DOHH2 (cell line): Measurements from ENCODE around the gene SNRPA1.
A peak's percentile ranks its signal among the peaks of the same experiment; 100 is the strongest.

ENCODE experiments used
- H3F3A ChIP-seq: fragments of 200-600 bp; sonication (generic), shearing (Covaris generic); 2 replicates; pipeline ENCODE4 v1.6.0; 2016; ENCODE audit warnings: antibody characterized with exemption, mild to moderate bottlenecking; ENCODE audit not compliant: control insufficient read depth, insufficient read depth
- H3K27ac ChIP-seq: fragments of 200-600 bp; sonication (generic); 2 replicates; pipeline ENCODE4 v1.5.1; 2014; ENCODE audit warnings: low read depth, mild to moderate bottlenecking, low read length, moderate library complexity
- H3K27me3 ChIP-seq: fragments of 200-600 bp; sonication (generic); 2 replicates; pipeline ENCODE4 v1.6.1; 2014; ENCODE audit warnings: mild to moderate bottlenecking, low read length, mixed read lengths; ENCODE audit not compliant: control insufficient read depth
- H3K36me3 ChIP-seq: fragments of 200-600 bp; sonication (generic); 2 replicates; pipeline ENCODE4 v1.6.1; 2014; ENCODE audit warnings: mild to moderate bottlenecking, low read length, moderate library complexity, mixed read lengths; ENCODE audit not compliant: control insufficient read depth
- H3K4me1 ChIP-seq: fragments of 200-600 bp; sonication (generic); 2 replicates; pipeline ENCODE4 v1.6.1; 2014; ENCODE audit warnings: mild to moderate bottlenecking, low read length, mixed read lengths; ENCODE audit not compliant: control insufficient read depth
- H3K4me2 ChIP-seq: fragments of 200-600 bp; sonication (generic); 2 replicates; pipeline ENCODE4 v1.6.0; 2014; ENCODE audit warnings: mild to moderate bottlenecking, low read length, moderate library complexity
- H3K4me3 ChIP-seq: fragments of 200-600 bp; sonication (generic); 2 replicates; pipeline ENCODE4 v1.5.1; 2014; ENCODE audit warnings: mild to moderate bottlenecking, low read length, mixed read lengths
- H3K79me2 ChIP-seq: fragments of 200-600 bp; sonication (generic); 2 replicates; pipeline ENCODE4 v1.6.1; 2014; ENCODE audit warnings: mild to moderate bottlenecking, low read length, mixed read lengths; ENCODE audit not compliant: control insufficient read depth
- H3K9me2 ChIP-seq: fragments of 200-600 bp; sonication (generic); replicated peaks from 2 replicates; pipeline ENCODE4 v1.6.1; 2014; ENCODE audit warnings: mild to moderate bottlenecking, low read length, mixed read lengths; ENCODE audit not compliant: control insufficient read depth
- H3K9me3 ChIP-seq: fragments of 200-600 bp; sonication (generic); 2 replicates; pipeline ENCODE4 v1.6.1; 2014; ENCODE audit warnings: antibody characterized with exemption, low read length, mixed read lengths; ENCODE audit not compliant: control insufficient read depth, insufficient read depth
- H4K20me1 ChIP-seq: fragments of 200-600 bp; sonication (generic); 2 replicates; pipeline ENCODE4 v1.6.0; 2014; ENCODE audit warnings: low read depth, mild to moderate bottlenecking, antibody characterized with exemption, low read length, moderate library complexity; ENCODE audit not compliant: control insufficient read depth, insufficient read depth
- CTCF ChIP-seq: fragments of 200-600 bp; sonication (generic); IDR thresholded peaks from one replicate; pipeline ENCODE4 v1.5.1; 2014; ENCODE audit warnings: antibody characterized with exemption, mild to moderate bottlenecking, low read depth, low read length; ENCODE audit not compliant: poor library complexity, severe bottlenecking
- EZH2phosphoT487 ChIP-seq: fragments of 200-600 bp; sonication (generic); IDR thresholded peaks from 2 replicates; pipeline ENCODE4 v1.6.1; 2017; ENCODE audit warnings: borderline replicate concordance, mild to moderate bottlenecking, antibody characterized with exemption, low read length, moderate library complexity, mixed read lengths

Gene SNRPA1

GRCh38 chr15:101254157-101255050, 40.6 kb downstream of the SNRPA1 start:
- H3K36me3 ChIP-seq: no peaks in the 10 kb centered on the region
- no peak overlapping the region for H3K27ac ChIP-seq
- no peak overlapping the region for H3K4me2 ChIP-seq

GRCh38 chr15:101252836-101253235, 42.2 kb downstream of the SNRPA1 start:
- peaks cover 28% of the 10 kb centered on the region for H3K79me2 ChIP-seq
- peaks cover 12% of the 10 kb centered on the region; the same call in 1 of the 2 replicates for H3K27me3 ChIP-seq
- no peak overlapping the region for H3K27ac ChIP-seq
- H3K9me2 ChIP-seq: no peaks in the 10 kb centered on the region
- no peaks in the 10 kb centered on the region; the same call in 1 of the 2 replicates for H3F3A ChIP-seq
- peak overlapping the region; percentile 89 for H3K4me2 ChIP-seq
- peaks cover 26% of the 10 kb centered on the region for H3K4me1 ChIP-seq
- H3K4me3 ChIP-seq: peak overlapping the region; percentile 85
- no peak for TF ChIP-seq EZH2phosphoT487
- TF ChIP-seq CTCF: no peak
- no peaks in the 10 kb centered on the region for H3K9me3 ChIP-seq
- peaks cover 9% of the 10 kb centered on the region; the same call in 1 of the 2 replicates for H4K20me1 ChIP-seq
- H3K36me3 ChIP-seq: 0 out of 2 replicates have a peak, but pooled peaks cover 3% of the 10 kb centered on the region

More at GRCh38 chr15:101254157-101255050, 40.6 kb downstream of the SNRPA1 start:
- Histone ChIP-seq H3K4me3 (no peak overlapping the region), H4K20me1 (peaks cover 9% of the 10 kb centered on the region; the same call in 1 of the 2 replicates), H3K9me2 (no peaks in the 10 kb centered on the region), H3F3A (no peaks in the 10 kb centered on the region), H3K9me3 (no peaks in the 10 kb centered on the region), H3K27me3 (peaks cover 15% of the 10 kb centered on the region; the same call in 1 of the 2 replicates), H3K79me2 (peaks cover 16% of the 10 kb centered on the region), H3K4me1 (peaks cover 20% of the 10 kb centered on the region)
- no peak for TF ChIP-seq EZH2phosphoT487

DNA sequence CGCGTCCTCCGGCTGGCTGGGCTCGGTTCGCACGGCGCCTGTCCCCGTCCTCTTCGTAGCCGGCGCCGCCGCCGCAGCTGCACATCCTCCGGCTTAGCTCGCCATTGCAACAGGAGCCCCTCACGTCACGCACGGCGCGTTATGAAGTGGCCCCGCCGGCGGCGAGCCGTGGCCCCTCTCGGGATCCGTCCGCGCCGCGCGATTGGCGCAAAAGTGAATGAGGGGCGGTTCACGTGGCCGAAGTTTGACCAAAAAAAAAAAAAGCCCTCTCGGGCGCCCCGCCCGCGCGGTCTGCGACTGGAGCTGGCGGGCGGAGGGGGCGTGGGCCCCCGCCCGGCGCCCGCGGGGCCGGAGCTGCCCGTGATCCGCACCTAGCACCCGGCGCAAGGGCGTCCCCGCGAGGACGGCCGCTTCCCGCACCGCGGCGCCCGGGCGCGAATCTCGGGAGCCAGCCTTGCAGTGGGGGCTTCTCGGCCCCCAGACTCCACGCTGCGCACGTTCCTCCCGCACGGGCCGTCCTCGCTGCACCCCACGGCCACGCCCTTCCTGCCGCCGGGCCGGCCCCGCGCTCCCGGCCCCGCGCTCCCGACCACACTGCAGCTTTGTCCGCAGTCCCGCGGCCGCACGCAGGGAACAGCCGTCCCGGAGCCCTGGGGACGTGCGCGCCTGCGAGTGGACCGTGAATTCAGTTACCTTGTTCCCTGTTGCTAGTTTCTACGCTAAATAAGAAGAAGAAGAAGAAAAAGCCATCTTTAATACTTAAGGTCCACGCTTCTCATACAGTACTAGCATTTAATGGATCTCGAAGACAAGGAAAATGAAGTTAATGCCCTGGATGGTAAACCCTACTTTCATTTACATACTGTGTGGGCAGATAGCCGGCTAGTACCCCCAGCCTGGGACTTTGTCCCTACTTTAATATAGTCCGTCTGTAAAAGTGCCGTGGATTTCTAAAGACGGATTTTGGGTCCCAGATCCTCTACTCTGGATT, 42.9 kb downstream of the SNRPA1 start, which contains the start of gene CHSY1:
Gene CHSY1, minus strand, starts transcription at position 219 of the 991 bp plus-strand sequence. CDS start 592 bp downstream, outside the sequence.
- Histone ChIP-seq H3K27ac (no peak within 1 kb of the TSS), H3K4me3 (peak within 1 kb of the TSS; percentile 85), H3K9me2 (no peaks in the 10 kb centered on the region), H3K36me3 (0 out of 2 replicates have a peak, but pooled peaks cover 7% of the 10 kb centered on the region), H3K27me3 (peaks cover 12% of the 10 kb centered on the region; the same call in 1 of the 2 replicates), H4K20me1 (peaks cover 12% of the 10 kb centered on the region; the same call in 1 of the 2 replicates), H3K4me1 (peaks cover 33% of the 10 kb centered on the region), H3F3A (no peaks in the 10 kb centered on the region; the same call in 1 of the 2 replicates), H3K79me2 (peaks cover 35% of the 10 kb centered on the region), H3K4me2 (peak within 1 kb of the TSS; percentile 94), H3K9me3 (no peaks in the 10 kb centered on the region)
- TF ChIP-seq EZH2phosphoT487 (no peak), CTCF (peak; percentile 17)
